Prostate gland (tissue), 2 donors: Measurements from ENCODE around the gene CYB5RL.

Experiments used
- CTCF ChIP-seq, 4 experiments: fragments of 200-600 bp in 2 of 4; fragments of 450-650 bp in 2 of 4; sonication (generic) in 2 of 4; IDR thresholded peaks; 1 replicate in 3 of 4; 2 replicates in 1 of 4; pipeline ENCODE4 v1.5.1; 2016 to 2019; ENCODE audit warnings: antibody characterized with exemption in 4 of 4, mild to moderate bottlenecking in 2 of 4, moderate library complexity in 2 of 4
- POLR2A ChIP-seq: fragments of 450-650 bp; IDR thresholded peaks from one replicate; pipeline ENCODE4 v1.6.1; 2016; ENCODE audit warnings: antibody characterized with exemption, mild to moderate bottlenecking
- POLR2AphosphoS5 ChIP-seq: sonication (generic); formaldehyde crosslinking; IDR thresholded peaks from one replicate; pipeline ENCODE4 v1.6.1; 2017; ENCODE audit warnings: antibody characterized with exemption

- TF ChIP-seq CTCF (IDR thresholded peaks at IDR 0.05) (no peak), POLR2A (no peak), POLR2AphosphoS5 (no peak)
These were observed 28.8 kb upstream of the CYB5RL start for GRCh38 chr1:54228638-54229079.
